ENCODE data around the gene HSFX3. TPM values are rescaled to one million over a fixed set of nuclear protein-coding genes. Genes with fewer than 3 reads are reported as not detected.
"Not testable (repeated sequence)": the region's sequence is repeated elsewhere in the genome, so short reads cannot be mapped to it uniquely, and the experiment has no call there.

Gene HSFX3
- total RNA-seq, 1 donor from 2014 or later, result not detected

DNA sequence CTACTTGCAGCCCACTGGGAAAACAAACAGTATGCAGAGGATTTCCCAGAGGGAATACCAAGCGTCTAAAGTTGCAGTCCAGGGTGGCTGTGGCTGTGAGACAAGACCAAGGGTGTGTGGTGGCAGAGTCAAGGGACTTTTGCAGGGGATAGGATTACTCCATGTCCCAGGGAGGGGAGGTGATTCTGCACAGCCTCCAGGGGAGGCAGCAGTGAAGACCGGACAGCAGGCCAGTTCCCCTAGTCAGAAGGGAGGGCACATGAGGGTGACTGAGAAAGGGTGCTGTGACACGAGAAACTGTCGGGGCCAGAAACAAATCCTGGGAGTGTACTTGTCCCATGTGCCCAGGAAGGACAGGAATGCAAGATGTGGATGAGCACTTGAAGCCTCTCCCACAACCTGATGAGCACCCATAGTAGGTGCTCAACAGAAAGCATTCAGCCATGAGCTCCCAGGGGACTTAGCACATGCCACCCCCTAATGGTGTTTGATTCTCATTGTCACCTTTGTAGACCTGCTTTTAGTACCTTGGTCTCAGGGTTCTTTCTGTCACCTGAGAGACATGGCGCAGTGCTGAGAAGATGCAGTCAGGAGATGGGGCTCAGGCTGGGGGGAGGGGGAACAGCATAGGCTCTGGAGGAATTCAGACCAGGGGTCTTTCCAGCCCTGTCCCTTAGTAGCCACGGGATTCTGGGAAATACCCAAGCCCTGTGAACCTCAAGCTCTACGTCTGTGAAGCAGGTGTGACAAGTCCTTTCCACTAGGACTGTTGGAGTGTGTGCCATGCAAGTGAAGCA, 18.1 kb upstream of the HSFX3 start:
- H3K27ac Mint-ChIP-seq, result no peak overlapping the region
- intact Hi-C loops (cut with micrococcal nuclease), result loop anchor here (10.0 kb wide), 1 partner anchor 57 kb away; no protein-coding TSS in a partner anchor

GRCh38 chrX:149563359-149563758, 13.6 kb upstream of the HSFX3 start:
- Mint-ChIP-seq H3K4me3 (no peak overlapping the region), H3K4me1 (ENCODE audit: low read depth) (no peaks in the 10 kb centered on the region), H3K9me3 (no peaks in the 10 kb centered on the region), H3K27me3 (ENCODE audit: insufficient read depth) (no peaks in the 10 kb centered on the region), H3K27ac (no peak overlapping the region), H3K36me3 (ENCODE audit: low read depth) (no peaks in the 10 kb centered on the region)
- DNase-seq (ENCODE audit: low spot score), result no peak
- intact Hi-C loops (cut with micrococcal nuclease), result loop anchor here (10.0 kb wide), 1 partner anchor 61 kb away; no protein-coding TSS in a partner anchor

More for the DNA sequence above, 18.1 kb upstream of the HSFX3 start:
- DNase-seq (ENCODE audit: low spot score), result no peak
- Mint-ChIP-seq H3K9me3 (no peaks in the 10 kb centered on the region), H3K4me3 (no peak overlapping the region), H3K4me1 (ENCODE audit: low read depth) (peaks cover 19% of the 10 kb centered on the region), H3K36me3 (ENCODE audit: low read depth) (no peaks in the 10 kb centered on the region), H3K27me3 (ENCODE audit: insufficient read depth) (peaks cover 2% of the 10 kb centered on the region)

- H3K4me3 Mint-ChIP-seq; H3K27me3 Mint-ChIP-seq (ENCODE audit: insufficient read depth); DNase-seq (ENCODE audit: low spot score); H3K4me1 Mint-ChIP-seq (ENCODE audit: low read depth); H3K9me3 Mint-ChIP-seq; intact Hi-C loops (cut with micrococcal nuclease); H3K27ac Mint-ChIP-seq; H3K36me3 Mint-ChIP-seq (ENCODE audit: low read depth): not testable (repeated sequence)
These were observed 5.5 kb upstream of the HSFX3 start for GRCh38 chrX:149555251-149555650.

DNA sequence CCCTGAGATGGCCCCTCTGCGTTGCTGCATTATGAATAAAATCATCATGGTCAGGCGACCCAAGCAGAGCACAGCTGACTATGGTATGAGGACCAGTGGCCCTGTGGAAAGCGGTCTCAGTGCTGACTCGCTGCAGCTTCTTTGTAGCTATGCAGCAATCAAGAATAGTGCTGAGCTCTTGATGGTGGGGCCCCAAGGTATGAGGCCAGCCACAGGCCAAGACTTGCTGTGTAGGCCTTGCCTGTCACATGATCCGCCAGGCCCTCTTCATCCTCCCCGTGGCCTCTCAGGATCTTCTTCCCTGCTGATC, 2.2 kb upstream of the HSFX3 start:
- H3K27ac Mint-ChIP-seq; H3K9me3 Mint-ChIP-seq; H3K27me3 Mint-ChIP-seq (ENCODE audit: insufficient read depth); H3K4me1 Mint-ChIP-seq (ENCODE audit: low read depth); intact Hi-C loops (cut with micrococcal nuclease); DNase-seq (ENCODE audit: low spot score); H3K36me3 Mint-ChIP-seq (ENCODE audit: low read depth); H3K4me3 Mint-ChIP-seq: not testable (repeated sequence)

GRCh38 chrX:149551245-149551938, 1.7 kb upstream of the HSFX3 start:
- H3K4me3 Mint-ChIP-seq; H3K27me3 Mint-ChIP-seq (ENCODE audit: insufficient read depth); H3K4me1 Mint-ChIP-seq (ENCODE audit: low read depth); H3K27ac Mint-ChIP-seq; DNase-seq (ENCODE audit: low spot score); H3K36me3 Mint-ChIP-seq (ENCODE audit: low read depth); intact Hi-C loops (cut with micrococcal nuclease); H3K9me3 Mint-ChIP-seq: not testable (repeated sequence)

DNA sequence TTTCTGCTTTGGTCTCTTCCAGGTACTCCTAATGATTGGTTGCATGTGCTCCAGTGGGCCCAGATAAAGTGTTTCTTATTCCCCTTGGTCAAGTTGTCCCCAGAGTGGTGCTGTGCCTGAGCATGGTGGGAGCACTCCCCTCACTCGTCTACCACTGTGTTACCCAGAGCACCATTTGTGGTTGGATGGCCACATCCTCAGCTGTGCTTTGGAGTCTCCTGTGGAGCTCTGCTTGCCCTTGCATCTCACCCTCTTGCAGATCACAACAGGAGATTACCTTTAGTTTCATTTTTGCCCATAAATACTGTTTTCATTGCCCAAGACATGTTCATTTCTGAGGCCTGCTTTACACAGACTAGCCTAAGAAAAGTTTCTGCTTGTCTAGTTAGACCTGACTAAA, 730 bp upstream of the HSFX3 start:
- H3K27me3 Mint-ChIP-seq (ENCODE audit: insufficient read depth); H3K27ac Mint-ChIP-seq; DNase-seq (ENCODE audit: low spot score); H3K36me3 Mint-ChIP-seq (ENCODE audit: low read depth); H3K4me1 Mint-ChIP-seq (ENCODE audit: low read depth); intact Hi-C loops (cut with micrococcal nuclease); H3K9me3 Mint-ChIP-seq; H3K4me3 Mint-ChIP-seq: not testable (repeated sequence)

DNA sequence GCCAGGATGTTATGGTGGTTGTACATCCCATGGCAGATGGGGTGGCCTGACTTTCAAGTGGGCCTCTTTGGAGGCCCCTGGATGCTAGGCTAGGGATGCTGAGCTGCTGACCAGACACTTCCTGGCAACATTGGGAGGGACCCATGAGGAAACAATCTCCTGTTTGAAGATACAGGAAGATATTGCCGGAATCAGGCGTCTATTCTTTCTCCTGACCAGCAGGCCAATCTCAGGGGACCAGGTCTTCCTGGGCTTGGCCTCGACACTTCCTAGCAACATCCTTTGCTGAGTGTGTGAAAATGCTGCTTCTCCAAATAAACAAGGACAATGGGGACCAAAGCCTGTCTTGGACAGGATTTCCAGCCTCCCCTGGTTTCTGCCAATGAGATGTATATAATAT, 1.9 kb downstream of the HSFX3 start:
- DNase-seq (ENCODE audit: low spot score); H3K36me3 Mint-ChIP-seq (ENCODE audit: low read depth); H3K27ac Mint-ChIP-seq; intact Hi-C loops (cut with micrococcal nuclease); H3K27me3 Mint-ChIP-seq (ENCODE audit: insufficient read depth); H3K4me3 Mint-ChIP-seq; H3K9me3 Mint-ChIP-seq; H3K4me1 Mint-ChIP-seq (ENCODE audit: low read depth): not testable (repeated sequence)

DNA sequence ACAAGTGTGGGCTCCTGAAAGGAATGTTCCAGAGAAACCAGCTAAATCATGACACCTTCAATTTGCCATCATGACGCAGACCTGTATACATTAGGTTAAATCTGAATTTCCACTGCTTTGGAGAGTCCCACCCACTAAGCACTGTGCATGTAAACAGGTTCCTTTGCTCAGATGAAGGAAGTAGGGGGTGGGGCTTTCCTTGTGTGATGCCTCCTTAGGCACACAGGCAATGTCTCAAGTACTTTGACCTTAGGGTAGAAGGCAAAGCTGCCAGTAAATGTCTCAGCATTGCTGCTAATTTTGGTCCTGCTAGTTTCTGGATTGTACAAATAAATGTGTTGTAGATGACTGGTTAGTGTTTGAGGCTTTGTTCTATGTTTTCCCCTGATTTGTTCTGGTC, 2.8 kb downstream of the HSFX3 start:
- not testable (repeated sequence) for H3K9me3 Mint-ChIP-seq

DNA sequence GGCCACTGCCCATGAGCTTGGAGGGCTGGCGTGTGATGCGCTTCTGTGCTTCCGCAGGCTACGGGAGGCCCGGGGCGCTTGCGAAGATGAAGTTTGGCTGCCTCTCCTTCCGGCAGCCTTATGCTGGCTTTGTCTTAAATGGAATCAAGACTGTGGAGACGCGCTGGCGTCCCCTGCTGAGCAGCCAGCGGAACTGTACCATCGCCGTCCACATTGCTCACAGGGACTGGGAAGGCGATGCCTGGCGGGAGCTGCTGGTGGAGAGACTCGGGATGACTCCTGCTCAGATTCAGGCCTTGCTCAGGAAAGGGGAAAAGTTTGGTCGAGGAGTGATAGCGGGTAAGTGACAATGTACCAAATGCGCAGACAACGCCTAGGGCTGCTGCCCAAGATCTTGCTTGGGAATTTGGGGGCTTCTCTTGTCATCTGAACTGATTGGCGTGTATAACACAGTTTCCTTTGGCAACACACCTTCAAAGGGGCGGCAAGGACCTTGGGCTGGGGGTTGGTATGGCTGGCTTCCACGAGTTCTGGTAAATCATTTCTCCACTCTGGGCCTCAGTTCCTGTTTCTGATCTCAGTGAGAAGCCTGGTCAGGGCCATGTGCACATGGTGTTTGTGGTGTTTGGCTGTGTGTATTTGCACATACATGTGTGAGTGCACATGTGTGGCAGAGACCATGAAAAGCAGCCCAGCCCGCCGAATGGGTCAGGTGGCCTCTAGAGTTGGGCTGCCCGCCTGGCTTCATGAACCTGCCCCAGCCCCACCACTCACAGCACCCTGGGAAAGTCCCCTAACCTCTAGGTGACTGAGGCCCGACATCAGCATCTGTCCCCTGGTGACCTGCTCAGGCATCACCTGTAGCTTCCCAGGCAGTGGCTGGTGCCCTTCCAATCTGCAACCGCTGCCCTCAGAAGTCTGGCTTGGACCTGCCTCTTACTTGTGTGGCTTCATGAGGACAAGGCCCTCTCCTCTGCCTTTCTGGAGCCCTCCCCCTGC, 3.9 kb downstream of the HSFX3 start:
- H3K27ac Mint-ChIP-seq; DNase-seq (ENCODE audit: low spot score); intact Hi-C loops (cut with micrococcal nuclease); H3K36me3 Mint-ChIP-seq (ENCODE audit: low read depth); H3K27me3 Mint-ChIP-seq (ENCODE audit: insufficient read depth); H3K9me3 Mint-ChIP-seq; H3K4me3 Mint-ChIP-seq; H3K4me1 Mint-ChIP-seq (ENCODE audit: low read depth): not testable (repeated sequence)

More for the DNA sequence above, 2.8 kb downstream of the HSFX3 start:
- H3K4me3 Mint-ChIP-seq; H3K4me1 Mint-ChIP-seq (ENCODE audit: low read depth); H3K27ac Mint-ChIP-seq; DNase-seq (ENCODE audit: low spot score); intact Hi-C loops (cut with micrococcal nuclease); H3K27me3 Mint-ChIP-seq (ENCODE audit: insufficient read depth); H3K36me3 Mint-ChIP-seq (ENCODE audit: low read depth): not testable (repeated sequence)

DNA sequence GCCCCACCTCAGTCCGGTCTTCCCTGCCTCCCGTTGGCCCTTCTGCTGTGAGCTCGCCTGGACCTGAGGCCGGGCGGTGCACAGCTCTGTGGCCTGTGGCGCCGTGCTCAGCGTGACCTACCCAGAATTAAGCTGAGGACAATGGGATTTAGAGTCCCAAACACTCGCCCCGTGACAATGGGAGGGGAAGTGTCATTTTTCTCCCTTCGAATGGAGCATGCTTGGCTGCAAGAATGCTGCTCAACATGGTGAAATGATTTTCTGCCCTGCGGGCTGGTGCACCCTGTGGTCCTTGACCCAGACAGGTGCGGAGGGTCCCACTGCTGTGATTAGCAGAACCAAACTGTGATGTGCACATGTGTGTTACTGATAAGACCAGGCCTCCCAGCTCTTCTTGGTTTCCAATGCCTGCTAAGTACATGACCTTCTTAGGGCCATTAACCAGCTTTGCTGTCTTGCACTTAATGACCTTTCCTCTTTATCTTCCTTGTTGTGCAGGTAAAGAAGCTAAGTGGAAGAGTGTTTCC, 8.1 kb downstream of the HSFX3 start:
- H3K9me3 Mint-ChIP-seq, result no peaks in the 10 kb centered on the region
- intact Hi-C loops (cut with micrococcal nuclease), result no loop called here
- peaks cover 3% of the 10 kb centered on the region for H3K36me3 Mint-ChIP-seq (ENCODE audit: low read depth)
- no peak for DNase-seq (ENCODE audit: low spot score)
- H3K27ac Mint-ChIP-seq, result peak overlapping the region; percentile 99
- H3K4me3 Mint-ChIP-seq, result peak overlapping the region; percentile 88
- H3K27me3 Mint-ChIP-seq (ENCODE audit: insufficient read depth), result no peaks in the 10 kb centered on the region
- H3K4me1 Mint-ChIP-seq (ENCODE audit: low read depth), result peaks cover 11% of the 10 kb centered on the region

GRCh38 chrX:149540621-149541520, 8.9 kb downstream of the HSFX3 start, which contains the start of gene EOLA1:
TSS of gene EOLA1 (plus strand) at chrX:149541012. CDS start at chrX:149545631, 4,619 bp downstream.
- Mint-ChIP-seq H3K9me3 (no peaks in the 10 kb centered on the region), H3K4me3 (peak within 1 kb of the TSS; percentile 92), H3K27me3 (ENCODE audit: insufficient read depth) (no peaks in the 10 kb centered on the region), H3K27ac (peak within 1 kb of the TSS; percentile 99), H3K36me3 (ENCODE audit: low read depth) (peaks cover 3% of the 10 kb centered on the region), H3K4me1 (ENCODE audit: low read depth) (peaks cover 11% of the 10 kb centered on the region)
- peak; percentile 74 for DNase-seq (ENCODE audit: low spot score)
- intact Hi-C loops (cut with micrococcal nuclease), result no loop called here

Data from activated T-helper 1 cell treated with anti-CD3 and anti-CD28 coated beads, Interleukin-12 subunit alpha, Interleukin-12 subunit beta, Interleukin-2, Interleukin-4 antibody, amounts not matched to agents 30 ng/mL and 10 ng/mL and 1 ng/mL, durations not matched to agents 14 hours and 24 hours and 36 hours (primary cell).